HG02870 (cell line): ENCODE data around the gene ANXA3.
"Not testable (repeated sequence)": the region's sequence is repeated elsewhere in the genome, so short reads cannot be mapped to it uniquely, and the experiment has no call there.

Experiments used
- ATAC-seq: cut with Tn5 transposase; IDR thresholded peaks from one replicate; pipeline ENCODE4 v1.9.1; 2021; ENCODE audit warnings: mild to moderate bottlenecking, moderate library complexity; ENCODE audit not compliant: unreplicated experiment

ANXA3 gene

GRCh38 chr4:78569306-78569821 is 17.8 kb downstream of the ANXA3 start:
- ATAC-seq = no peak

GRCh38 chr4:78570117-78570516 is 18.5 kb downstream of the ANXA3 start:
- ATAC-seq = no peak

- ATAC-seq = no peak
Measured at GRCh38 chr4:78571804-78572203, 20.2 kb downstream of the ANXA3 start.

GRCh38 chr4:78578674-78579425 is 27.3 kb downstream of the ANXA3 start:
- ATAC-seq = no peak

- ATAC-seq = no peak
Measured at GRCh38 chr4:78581618-78582017, 30.0 kb downstream of the ANXA3 start.

GRCh38 chr4:78584863-78585547 is 33.4 kb downstream of the ANXA3 start:
- no peak for ATAC-seq

- ATAC-seq = no peak
Measured at GRCh38 chr4:78585633-78586032, 34.1 kb downstream of the ANXA3 start.

GRCh38 chr4:78588894-78589545 is 37.5 kb downstream of the ANXA3 start:
- ATAC-seq = no peak

GRCh38 chr4:78591404-78591803 is 39.8 kb downstream of the ANXA3 start:
- ATAC-seq = no peak

- ATAC-seq = peak; percentile 47
Measured at GRCh38 chr4:78592088-78592783, 40.7 kb downstream of the ANXA3 start.

GRCh38 chr4:78596111-78596742 is 44.7 kb downstream of the ANXA3 start:
- ATAC-seq = no peak

- ATAC-seq = not testable (repeated sequence)
Measured at GRCh38 chr4:78598431-78598830, 46.9 kb downstream of the ANXA3 start.

- ATAC-seq = no peak
Measured at GRCh38 chr4:78599147-78599546, 47.6 kb downstream of the ANXA3 start.

GRCh38 chr4:78599931-78600375 is 48.4 kb downstream of the ANXA3 start:
- no peak for ATAC-seq

- ATAC-seq = peak; percentile 88
Measured at GRCh38 chr4:78601013-78601412, 49.4 kb downstream of the ANXA3 start.

GRCh38 chr4:78602334-78602733 is 50.8 kb downstream of the ANXA3 start:
- no peak for ATAC-seq

- ATAC-seq = no peak
Measured at GRCh38 chr4:78603384-78603783, 51.8 kb downstream of the ANXA3 start.

- no peak for ATAC-seq
Measured at GRCh38 chr4:78604988-78605387, 53.4 kb downstream of the ANXA3 start.

GRCh38 chr4:78606035-78606434 is 54.5 kb downstream of the ANXA3 start:
- ATAC-seq = no peak

- peak; percentile 55 for ATAC-seq
Measured at GRCh38 chr4:78606530-78607095, 55.0 kb downstream of the ANXA3 start.
